GM12873 (cell line): ENCODE results near the gene NEO1.
A peak's percentile ranks its signal among the peaks of the same experiment; 100 is the strongest.

ENCODE experiments used
- CTCF ChIP-seq: IDR thresholded peaks from 2 replicates; pipeline ENCODE4 v1.5.1; 2012; ENCODE audit warnings: low read depth, mild to moderate bottlenecking, moderate library complexity, low read length, control low read depth; ENCODE audit not compliant: insufficient read depth; ENCODE audit errors: missing control alignments

The NEO1 gene

DNA sequence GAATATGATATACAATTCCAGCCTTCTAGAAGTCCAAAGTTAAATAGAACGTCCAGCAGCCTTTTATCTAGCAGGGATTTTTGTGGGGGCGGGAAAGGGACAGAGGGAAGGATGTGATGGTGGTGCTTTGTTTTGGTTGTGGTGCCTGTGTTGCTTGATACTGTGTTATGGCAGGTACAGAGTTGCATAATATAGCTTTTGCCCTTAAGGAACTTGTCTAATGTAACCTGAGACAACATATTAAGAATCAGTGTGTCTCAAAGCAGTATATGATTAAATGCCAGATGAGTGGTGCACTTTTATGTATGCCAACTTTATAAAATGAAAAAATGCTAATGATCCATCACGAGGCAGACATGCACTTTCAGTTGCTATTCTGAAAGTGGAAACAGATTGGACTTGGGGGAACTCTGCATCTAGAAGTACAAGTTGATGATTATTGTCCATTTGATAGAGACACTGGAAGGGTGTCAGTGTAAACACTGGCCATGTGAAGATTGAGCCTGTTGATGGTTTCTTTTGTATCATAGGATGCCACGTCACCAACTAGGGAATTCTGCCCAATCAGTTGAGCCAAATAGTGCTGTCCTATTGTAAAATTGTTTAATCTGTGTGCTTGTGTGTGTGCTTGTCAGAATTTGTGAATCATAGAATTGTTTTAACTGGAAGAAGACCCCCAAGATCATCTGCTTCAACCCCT, 23.0 kb downstream of the NEO1 start:
- no peak for TF ChIP-seq CTCF

DNA sequence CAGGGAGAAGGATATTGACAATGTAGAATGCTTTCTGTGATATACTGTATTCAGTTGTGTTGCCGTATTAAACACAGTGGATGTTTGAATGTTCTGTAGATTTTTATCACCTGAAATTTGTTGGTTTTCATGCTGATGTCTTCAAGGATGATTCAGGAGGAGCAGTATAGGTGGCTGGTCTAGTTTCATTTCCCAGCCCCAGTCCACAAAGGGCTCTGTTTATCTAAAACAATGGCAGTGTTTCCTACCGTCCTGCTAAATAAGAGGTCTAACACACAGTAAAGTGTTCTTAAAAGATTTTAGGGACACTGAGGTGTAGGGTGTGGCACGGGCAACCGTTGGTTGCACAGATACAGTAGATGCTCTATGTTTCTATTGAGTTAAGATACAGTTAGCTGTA, 26.0 kb downstream of the NEO1 start:
- TF ChIP-seq CTCF: no peak

DNA sequence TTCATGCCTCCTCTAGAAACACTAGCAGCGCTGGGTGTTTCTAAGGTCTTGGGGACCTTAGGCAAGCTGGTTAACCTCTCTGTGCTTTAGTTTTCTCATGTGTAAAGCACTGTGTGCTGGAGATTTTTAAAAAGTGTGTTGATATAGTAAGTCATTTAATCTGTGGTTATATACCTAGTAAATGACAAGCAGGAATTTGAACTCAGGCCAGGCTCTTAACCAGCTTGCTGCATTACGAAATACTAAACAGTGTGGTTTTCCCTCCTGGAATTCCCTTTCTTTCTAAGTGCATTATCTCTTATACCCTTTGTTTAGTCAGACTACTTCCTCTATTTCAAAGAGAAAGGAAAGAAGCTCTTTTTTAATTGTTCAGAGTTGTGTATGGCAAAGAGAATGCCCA, 26.5 kb downstream of the NEO1 start:
- TF ChIP-seq CTCF: no peak

DNA sequence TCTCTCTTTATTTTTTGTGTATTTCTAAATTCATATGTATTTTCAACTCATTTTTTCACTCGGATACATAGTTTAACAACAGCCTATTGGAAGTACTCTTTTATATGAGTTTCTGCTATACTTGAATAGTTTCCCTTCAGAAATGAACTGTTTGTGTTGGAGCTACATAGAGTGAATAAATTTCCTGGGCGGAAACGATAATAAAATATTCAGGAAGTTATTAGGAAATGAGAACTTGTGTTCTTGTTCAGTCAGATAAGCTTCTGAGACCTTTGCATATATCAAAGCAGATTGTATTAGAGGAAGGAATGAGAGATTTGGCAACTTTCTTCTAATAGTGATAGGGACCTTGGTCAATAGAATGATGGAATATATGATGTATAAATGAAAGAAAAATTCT, 27.3 kb downstream of the NEO1 start:
- TF ChIP-seq CTCF: no peak

- peak; percentile 52 for TF ChIP-seq CTCF
Measured at GRCh38 chr15:73081321-73081958, 29.2 kb downstream of the NEO1 start.

DNA sequence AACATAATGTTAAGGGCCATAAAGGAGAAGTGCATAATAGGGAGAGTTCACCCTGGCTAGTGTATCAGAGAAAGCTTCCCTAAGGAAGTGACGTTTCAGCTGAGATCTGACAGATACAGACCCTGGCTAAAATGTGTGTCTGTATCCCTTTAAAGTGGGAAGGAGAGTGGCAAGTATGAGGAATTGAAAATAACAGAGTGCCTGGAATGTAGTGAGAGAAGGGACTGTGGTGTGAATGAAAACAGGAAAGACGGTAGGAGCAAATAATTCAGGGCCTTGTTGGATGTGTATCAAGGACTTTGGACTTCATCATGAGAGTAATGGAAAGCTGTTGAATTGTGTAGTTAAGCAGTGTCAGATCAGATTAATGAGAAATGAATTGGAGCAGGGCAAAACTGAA, 30.5 kb downstream of the NEO1 start:
- TF ChIP-seq CTCF: no peak

GRCh38 chr15:73087098-73087497, 34.8 kb downstream of the NEO1 start:
- TF ChIP-seq CTCF: no peak
